HG03520 (cell line): ENCODE results near the gene SPAG8.

Experiments used
- ATAC-seq: cut with Tn5 transposase; IDR thresholded peaks from one replicate; pipeline ENCODE4 v1.9.1; 2021; ENCODE audit warnings: mild to moderate bottlenecking, moderate library complexity; ENCODE audit not compliant: unreplicated experiment

The SPAG8 gene

GRCh38 chr9:35812025-35812602, at the start of gene SPAG8:
SPAG8 (minus strand) TSS chr9:35812262; CDS start chr9:35812147, 115 bp downstream.
- peak; percentile 56 for ATAC-seq

GRCh38 chr9:35861161-35861897, 49.3 kb upstream of the SPAG8 start:
- no peak for ATAC-seq

GRCh38 chr9:35859990-35860339, 47.9 kb upstream of the SPAG8 start:
- no peak for ATAC-seq

- ATAC-seq: no peak
Observed at GRCh38 chr9:35859310-35859989, 47.4 kb upstream of the SPAG8 start.

- ATAC-seq: no peak
Observed at GRCh38 chr9:35858458-35858857, 46.4 kb upstream of the SPAG8 start.

GRCh38 chr9:35856882-35857281, 44.8 kb upstream of the SPAG8 start:
- no peak for ATAC-seq

GRCh38 chr9:35856206-35856605, 44.1 kb upstream of the SPAG8 start:
- ATAC-seq: no peak

- no peak for ATAC-seq
Observed at GRCh38 chr9:35854091-35854762, 42.2 kb upstream of the SPAG8 start.

- no peak for ATAC-seq
Observed at GRCh38 chr9:35852876-35853865, 41.1 kb upstream of the SPAG8 start.

- ATAC-seq: no peak
Observed at GRCh38 chr9:35852267-35852815, 40.3 kb upstream of the SPAG8 start.

- ATAC-seq: peak; percentile 83
Observed at GRCh38 chr9:35847792-35848572, 35.9 kb upstream of the SPAG8 start.

- no peak for ATAC-seq
Observed at GRCh38 chr9:35845824-35846771, 34.0 kb upstream of the SPAG8 start.

- ATAC-seq: no peak
Observed at GRCh38 chr9:35844628-35845270, 32.7 kb upstream of the SPAG8 start.

GRCh38 chr9:35842795-35843194, 30.7 kb upstream of the SPAG8 start:
- peak; percentile 65 for ATAC-seq

- ATAC-seq: no peak
Observed at GRCh38 chr9:35842020-35842745, 30.1 kb upstream of the SPAG8 start.

- no peak for ATAC-seq
Observed at GRCh38 chr9:35841645-35841900, 29.5 kb upstream of the SPAG8 start.

GRCh38 chr9:35840881-35841644, 29.0 kb upstream of the SPAG8 start:
- ATAC-seq: no peak
